ENCODE results near the gene ATR.

DNA sequence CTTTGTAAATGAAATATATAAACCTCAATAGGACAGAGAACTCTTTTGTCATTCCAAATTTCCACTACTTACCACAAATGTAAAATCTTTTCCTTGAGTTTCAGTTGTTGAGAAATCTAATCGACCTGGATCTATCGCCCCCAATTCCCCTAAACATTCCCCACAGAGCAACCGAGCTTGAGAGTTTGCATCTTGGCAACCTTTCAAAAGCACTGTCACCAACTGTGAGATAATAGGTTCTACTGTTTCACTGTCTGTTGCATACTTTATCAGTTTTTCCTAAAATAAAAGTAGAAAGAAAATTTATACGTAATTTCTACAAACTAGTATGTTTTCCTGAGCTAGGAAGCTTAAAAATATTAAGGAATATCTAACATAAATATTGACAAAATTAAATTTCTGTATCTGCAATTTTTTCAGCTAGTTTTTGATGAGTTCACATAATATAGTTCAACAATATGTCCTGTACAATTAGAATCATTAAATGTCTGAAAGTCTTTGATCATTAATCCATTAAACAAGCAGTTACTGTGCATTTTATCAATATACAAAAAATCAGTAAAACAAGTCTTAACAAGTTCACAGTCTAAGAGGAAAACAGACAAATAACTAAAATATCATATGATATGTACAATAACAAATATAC lies 54.5 kb downstream of the ATR start:
- TF ChIP-seq, protein P1, sequence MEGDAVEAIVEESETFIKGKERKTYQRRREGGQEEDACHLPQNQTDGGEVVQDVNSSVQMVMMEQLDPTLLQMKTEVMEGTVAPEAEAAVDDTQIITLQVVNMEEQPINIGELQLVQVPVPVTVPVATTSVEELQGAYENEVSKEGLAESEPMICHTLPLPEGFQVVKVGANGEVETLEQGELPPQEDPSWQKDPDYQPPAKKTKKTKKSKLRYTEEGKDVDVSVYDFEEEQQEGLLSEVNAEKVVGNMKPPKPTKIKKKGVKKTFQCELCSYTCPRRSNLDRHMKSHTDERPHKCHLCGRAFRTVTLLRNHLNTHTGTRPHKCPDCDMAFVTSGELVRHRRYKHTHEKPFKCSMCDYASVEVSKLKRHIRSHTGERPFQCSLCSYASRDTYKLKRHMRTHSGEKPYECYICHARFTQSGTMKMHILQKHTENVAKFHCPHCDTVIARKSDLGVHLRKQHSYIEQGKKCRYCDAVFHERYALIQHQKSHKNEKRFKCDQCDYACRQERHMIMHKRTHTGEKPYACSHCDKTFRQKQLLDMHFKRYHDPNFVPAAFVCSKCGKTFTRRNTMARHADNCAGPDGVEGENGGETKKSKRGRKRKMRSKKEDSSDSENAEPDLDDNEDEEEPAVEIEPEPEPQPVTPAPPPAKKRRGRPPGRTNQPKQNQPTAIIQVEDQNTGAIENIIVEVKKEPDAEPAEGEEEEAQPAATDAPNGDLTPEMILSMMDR (IDR thresholded peaks at IDR 0.05; ENCODE audit: low read depth, low read length), result no peak
- TF ChIP-seq EZH2phosphoT487 (IDR thresholded peaks at IDR 0.05; ENCODE audit: low read depth), result no peak

All from OCI-LY3 (cell line).